MM.1S (cell line): ENCODE results near the gene SDC1.

ENCODE experiments used
- DNase-seq: peaks from one replicate; pipeline ENCODE4 v3.0.0-alpha.2; 2015
- H2AFZ ChIP-seq: fragments of 300-600 bp; sonication (generic); 2 replicates; pipeline ENCODE4 v1.6.0; 2016; ENCODE audit warnings: antibody characterized with exemption, low read length
- H3F3A ChIP-seq: fragments of 300-600 bp; sonication (generic); 2 replicates; pipeline ENCODE4 v1.6.1; 2016; ENCODE audit warnings: mild to moderate bottlenecking, antibody characterized with exemption, low read length, moderate library complexity, mixed read lengths; ENCODE audit not compliant: insufficient read depth
- H3K27ac ChIP-seq: fragments of 300-600 bp; sonication (generic); 2 replicates; pipeline ENCODE4 v1.5.1; 2016; ENCODE audit warnings: mild to moderate bottlenecking, low read length
- H3K27me3 ChIP-seq: fragments of 300-600 bp; sonication (generic); replicated peaks from 2 replicates; pipeline ENCODE4 v1.6.0; 2016; ENCODE audit warnings: low read length; ENCODE audit not compliant: insufficient read depth
- H3K36me3 ChIP-seq: fragments of 300-600 bp; sonication (generic); replicated peaks from 2 replicates; pipeline ENCODE4 v1.6.1; 2016; ENCODE audit warnings: mild to moderate bottlenecking, low read length, mixed read lengths; ENCODE audit not compliant: insufficient read depth
- H3K4me1 ChIP-seq: fragments of 300-600 bp; sonication (generic); 2 replicates; pipeline ENCODE4 v1.6.1; 2016; ENCODE audit warnings: low read length, mixed read lengths
- H3K4me2 ChIP-seq: fragments of 300-600 bp; sonication (generic); 2 replicates; pipeline ENCODE4 v1.6.0; 2016; ENCODE audit warnings: low read depth, low read length
- H3K4me3 ChIP-seq: fragments of 300-600 bp; sonication (generic); 2 replicates; pipeline ENCODE4 v1.5.1; 2016; ENCODE audit warnings: low read length, mixed read lengths
- H3K79me2 ChIP-seq: fragments of 300-600 bp; sonication (generic); 2 replicates; pipeline ENCODE4 v1.6.1; 2016; ENCODE audit warnings: mixed run types, low read length, mixed read lengths
- H3K9ac ChIP-seq: fragments of 300-600 bp; sonication (generic); 2 replicates; pipeline ENCODE4 v1.6.1; 2016; ENCODE audit warnings: low read length, mixed read lengths
- H3K9me2 ChIP-seq: fragments of 300-600 bp; sonication (generic); replicated peaks from 2 replicates; pipeline ENCODE4 v1.6.1; 2016; ENCODE audit warnings: mild to moderate bottlenecking, low read length, mixed read lengths; ENCODE audit not compliant: insufficient read depth
- H3K9me3 ChIP-seq: fragments of 300-600 bp; sonication (generic); replicated peaks from 2 replicates; pipeline ENCODE4 v1.6.1; 2016; ENCODE audit warnings: mild to moderate bottlenecking, low read length, mixed read lengths; ENCODE audit not compliant: insufficient read depth
- H4K20me1 ChIP-seq: fragments of 300-600 bp; sonication (generic); 2 replicates; pipeline ENCODE4 v1.6.1; 2016; ENCODE audit warnings: mild to moderate bottlenecking, low read length, moderate library complexity, mixed read lengths; ENCODE audit not compliant: insufficient read depth
- CTCF ChIP-seq: fragments of 300-600 bp; sonication (generic); IDR thresholded peaks from 2 replicates; pipeline ENCODE4 v1.5.1; 2016; ENCODE audit warnings: antibody characterized with exemption, low read length, mixed read lengths
- EZH2 ChIP-seq: fragments of 300-600 bp; sonication (generic); optimal IDR thresholded peaks from 2 replicates; pipeline ENCODE3; 2017; ENCODE audit warnings: low read depth, mild to moderate bottlenecking, antibody characterized with exemption, low read length, mixed read lengths
- EZH2phosphoT487 ChIP-seq: fragments of 300-600 bp; sonication (generic); IDR thresholded peaks from 2 replicates; pipeline ENCODE4 v1.6.1; 2018; ENCODE audit warnings: antibody characterized with exemption, low read length

SDC1 gene

GRCh38 chr2:20213651-20214565 is 11.0 kb downstream of the SDC1 start:
- H2AFZ ChIP-seq = no peak overlapping the region
- H3K9ac ChIP-seq = peak overlapping the region; percentile 92
- peak overlapping the region; percentile 93 for H3K4me2 ChIP-seq
- peaks cover 100% of the 10 kb centered on the region for H3F3A ChIP-seq
- TF ChIP-seq EZH2phosphoT487 (no peak), CTCF (no peak), EZH2 (no peak)
- peak overlapping the region; percentile 98 for H3K27ac ChIP-seq
- H3K4me3 ChIP-seq = peak overlapping the region; percentile 56
- no peaks in the 10 kb centered on the region for H3K36me3 ChIP-seq
- H3K9me2 ChIP-seq = no peaks in the 10 kb centered on the region
- peak; percentile 90 for DNase-seq
- H4K20me1 ChIP-seq = no peaks in the 10 kb centered on the region
- no peaks in the 10 kb centered on the region for H3K27me3 ChIP-seq
- no peaks in the 10 kb centered on the region for H3K9me3 ChIP-seq
- peaks cover 99% of the 10 kb centered on the region for H3K79me2 ChIP-seq
- peaks cover 98% of the 10 kb centered on the region for H3K4me1 ChIP-seq

- DNase-seq = no peak
- Histone ChIP-seq H3F3A (peaks cover 100% of the 10 kb centered on the region), H3K9ac (peak overlapping the region; percentile 92), H3K4me1 (peaks cover 98% of the 10 kb centered on the region), H3K27ac (peak overlapping the region; percentile 98), H4K20me1 (no peaks in the 10 kb centered on the region), H3K36me3 (no peaks in the 10 kb centered on the region), H3K9me2 (no peaks in the 10 kb centered on the region), H2AFZ (no peak overlapping the region), H3K4me3 (peak overlapping the region; percentile 56), H3K9me3 (no peaks in the 10 kb centered on the region), H3K27me3 (no peaks in the 10 kb centered on the region), H3K79me2 (peaks cover 98% of the 10 kb centered on the region), H3K4me2 (peak overlapping the region; percentile 93)
- no peak for TF ChIP-seq EZH2
- no peak for TF ChIP-seq EZH2phosphoT487
These were observed 11.9 kb downstream of the SDC1 start for GRCh38 chr2:20212871-20213503.

GRCh38 chr2:20212459-20212870 is 12.5 kb downstream of the SDC1 start:
- Histone ChIP-seq H3K4me1 (peaks cover 98% of the 10 kb centered on the region), H3K4me3 (peak overlapping the region; percentile 56), H2AFZ (no peak overlapping the region), H3K9me2 (no peaks in the 10 kb centered on the region), H3K9ac (peak overlapping the region; percentile 92), H3F3A (peaks cover 100% of the 10 kb centered on the region), H3K4me2 (peak overlapping the region; percentile 93), H3K9me3 (no peaks in the 10 kb centered on the region), H3K27ac (peak overlapping the region; percentile 98), H4K20me1 (no peaks in the 10 kb centered on the region), H3K79me2 (peaks cover 98% of the 10 kb centered on the region), H3K27me3 (no peaks in the 10 kb centered on the region), H3K36me3 (no peaks in the 10 kb centered on the region)
- TF ChIP-seq CTCF (no peak), EZH2phosphoT487 (no peak), EZH2 (no peak)
- DNase-seq = peak; percentile 87
